CD4-positive, alpha-beta T cell (primary cell): ENCODE data around the gene GALE. TPM values are rescaled to one million over a fixed set of nuclear protein-coding genes. Genes with fewer than 3 reads are reported as not detected.
"Not testable (repeated sequence)": the region's sequence is repeated elsewhere in the genome, so short reads cannot be mapped to it uniquely, and the experiment has no call there.

Source experiments
- ATAC-seq: fragments of 200-7000 bp; cut with Tn5 transposase; one replicate; pipeline ENCODE4 v1.10.0; 2022; ENCODE audit warnings: mild to moderate bottlenecking; ENCODE audit not compliant: poor library complexity
- CTCF ChIA-PET: fragments of 350-600 bp; sonication (Branson Sonifier 250); formaldehyde crosslinking; loops from one replicate; lab custom pipeline; 2021; ENCODE audit warnings: antibody characterized with exemption, inconsistent platforms; lab: Charles Lee
- POLR2A ChIA-PET: fragments of 350-600 bp; sonication (Branson Sonifier 250); formaldehyde crosslinking; loops from one replicate; lab custom pipeline; 2021; ENCODE audit warnings: antibody characterized with exemption, inconsistent platforms; lab: Charles Lee
- DNase-seq, 14 experiments: peaks; one replicate each; pipeline ENCODE4 v3.0.0-alpha.2; 2013 to 2020; ENCODE audit warnings: mixed read lengths in 2 of 14
- H3K27ac ChIP-seq, 2 donors: one replicate each; pipeline versions ENCODE4 v1.5.1 to v1.7.0; 2013; ENCODE audit warnings: low read length in 2 of 2, low read depth in 1 of 2, mild to moderate bottlenecking in 1 of 2
- H3K27me3 ChIP-seq, 2 experiments: 1 replicate in 1 of 2; 2 replicates in 1 of 2; pipeline versions ENCODE4 v1.6.1 to v1.7.0; 2013; ENCODE audit warnings: low read length in 2 of 2, control low read depth in 1 of 2, mild to moderate bottlenecking in 1 of 2, moderate library complexity in 1 of 2; ENCODE audit not compliant: insufficient read depth in 2 of 2, control insufficient read depth in 1 of 2
- H3K36me3 ChIP-seq: one replicate; pipeline ENCODE4 v1.6.1; 2013; ENCODE audit warnings: low read length, control low read depth; ENCODE audit not compliant: insufficient read depth
- H3K4me1 ChIP-seq: one replicate; pipeline ENCODE4 v1.6.1; 2013; ENCODE audit warnings: low read length, control low read depth; ENCODE audit not compliant: insufficient read depth
- H3K4me3 ChIP-seq: one replicate; pipeline ENCODE4 v1.5.1; 2013; ENCODE audit warnings: mild to moderate bottlenecking, low read length, moderate library complexity
- H3K9me3 ChIP-seq, 2 experiments: 1 replicate in 1 of 2; 2 replicates in 1 of 2; pipeline versions ENCODE4 v1.6.1 to v1.7.0; 2013; ENCODE audit warnings: low read length in 2 of 2, mild to moderate bottlenecking in 2 of 2, control low read depth in 1 of 2, moderate library complexity in 1 of 2; ENCODE audit not compliant: control insufficient read depth in 1 of 2, insufficient read depth in 1 of 2
- H3K27ac Mint-ChIP-seq: one replicate; pipeline ENCODE4 v1.8.0; 2020; ENCODE audit warnings: mixed read lengths
- H3K27me3 Mint-ChIP-seq: one replicate; pipeline ENCODE4 v1.8.0; 2021; ENCODE audit warnings: mixed read lengths
- H3K36me3 Mint-ChIP-seq: one replicate; pipeline ENCODE4 v1.8.0; 2021; ENCODE audit warnings: low read depth, mixed read lengths
- H3K4me1 Mint-ChIP-seq: one replicate; pipeline ENCODE4 v1.8.0; 2021; ENCODE audit warnings: low read depth, mixed read lengths
- H3K4me3 Mint-ChIP-seq: one replicate; pipeline ENCODE4 v1.8.0; 2020; ENCODE audit warnings: mild to moderate bottlenecking, mixed read lengths
- H3K9me3 Mint-ChIP-seq: one replicate; pipeline ENCODE4 v1.8.0; 2020; ENCODE audit warnings: mixed read lengths
- intact Hi-C, 2 experiments: fragments of 100-400 bp; cut with DNase I in 1 of 2; cut with micrococcal nuclease in 1 of 2; formaldehyde crosslinking; loops; one replicate each; pipeline versions ENCODE4 v1.15.1 to v1.9.0; 2023 to 2025; cut with DNase I, micrococcal nuclease
- polyA plus RNA-seq, 2 donors: library from polyadenylated mRNA; unstranded; fragments of 120-200 nt; gene quantifications; one replicate each; pipeline ENCODE4 v1.2.1, GENCODE V29; 2013
- total RNA-seq, 174 experiments: library from RNA in 2 of 174; stranded (reverse) in 2 of 174; gene quantifications; one replicate each; pipeline ENCODE4 v1.2.3 and lab custom pipeline; 2021 to 2026
- TF ChIP-seq, protein P1 (sequence below): fragments of 200-600 bp; IDR thresholded peaks from one replicate; pipeline ENCODE4 v1.8.0; 2022; ENCODE audit warnings: antibody characterized with exemption, mild to moderate bottlenecking

Gene GALE
- 1 to 10 TPM; 5.4 to 6.9 TPM for total RNA-seq
- 5.8 TPM for polyA plus RNA-seq (2013, experiment 1 of 2)
- 9.0 TPM for polyA plus RNA-seq (2013, experiment 2 of 2)
- total RNA-seq (lab: John Stamatoyannopoulos, UW), result 3.3 to 68.5 (median 9.7) reads per million in 172 experiments

DNA sequence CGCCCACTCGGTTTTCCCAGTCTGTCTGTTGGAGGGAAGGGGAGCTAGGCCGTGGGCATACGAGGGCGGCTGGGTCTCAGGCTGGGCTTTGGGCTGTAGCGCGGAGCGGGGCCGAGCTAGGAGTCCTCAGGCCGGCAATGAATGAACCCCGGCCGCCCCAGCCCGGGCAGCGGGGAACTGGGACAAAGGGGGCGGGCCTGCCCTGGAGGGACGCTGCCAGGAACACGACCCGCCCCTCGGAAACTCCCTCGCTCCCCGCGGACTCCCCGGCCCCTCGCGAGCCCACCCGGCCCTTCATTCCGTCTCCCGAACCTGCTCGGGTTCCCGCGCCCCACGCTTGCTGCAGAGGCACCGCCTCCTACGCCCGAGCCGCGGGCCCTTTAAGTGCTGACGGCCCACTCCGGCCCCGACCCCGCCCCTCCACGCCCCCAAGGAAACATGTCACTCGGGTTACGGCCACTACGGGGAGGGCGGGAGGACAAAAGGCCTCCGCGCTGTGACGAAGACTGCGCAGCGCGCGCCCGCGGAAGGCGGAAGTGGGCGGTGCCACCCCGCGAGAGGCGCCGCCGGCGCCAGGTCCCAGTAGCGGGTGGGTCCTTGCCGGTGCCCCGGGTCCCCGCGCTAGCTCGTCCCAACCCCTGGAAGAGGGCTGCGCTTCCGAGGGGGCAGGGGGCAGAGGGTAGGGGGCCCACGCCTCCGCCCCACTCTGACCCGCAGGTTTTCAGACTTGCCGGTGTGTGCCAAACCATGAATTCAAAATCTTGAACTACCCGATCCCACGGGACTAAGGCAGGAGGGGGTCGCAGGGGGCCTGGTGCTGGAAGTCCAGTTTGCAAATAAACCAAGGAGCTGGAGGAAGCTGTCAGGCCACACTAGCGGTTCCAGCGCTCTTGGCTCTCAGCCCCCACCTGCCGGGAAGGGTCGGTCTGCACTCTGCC lies at the start of gene GALE:
Gene GALE (minus strand): TSS at position 355 of the 938 bp plus-strand sequence. CDS start 1,747 bp downstream, outside the sequence.
- H3K4me1 Mint-ChIP-seq, result peaks cover 14% of the 10 kb centered on the region
- H3K36me3 Mint-ChIP-seq, result peaks cover 23% of the 10 kb centered on the region
- no peaks in the 10 kb centered on the region for H3K9me3 ChIP-seq
- TF ChIP-seq, protein P1, sequence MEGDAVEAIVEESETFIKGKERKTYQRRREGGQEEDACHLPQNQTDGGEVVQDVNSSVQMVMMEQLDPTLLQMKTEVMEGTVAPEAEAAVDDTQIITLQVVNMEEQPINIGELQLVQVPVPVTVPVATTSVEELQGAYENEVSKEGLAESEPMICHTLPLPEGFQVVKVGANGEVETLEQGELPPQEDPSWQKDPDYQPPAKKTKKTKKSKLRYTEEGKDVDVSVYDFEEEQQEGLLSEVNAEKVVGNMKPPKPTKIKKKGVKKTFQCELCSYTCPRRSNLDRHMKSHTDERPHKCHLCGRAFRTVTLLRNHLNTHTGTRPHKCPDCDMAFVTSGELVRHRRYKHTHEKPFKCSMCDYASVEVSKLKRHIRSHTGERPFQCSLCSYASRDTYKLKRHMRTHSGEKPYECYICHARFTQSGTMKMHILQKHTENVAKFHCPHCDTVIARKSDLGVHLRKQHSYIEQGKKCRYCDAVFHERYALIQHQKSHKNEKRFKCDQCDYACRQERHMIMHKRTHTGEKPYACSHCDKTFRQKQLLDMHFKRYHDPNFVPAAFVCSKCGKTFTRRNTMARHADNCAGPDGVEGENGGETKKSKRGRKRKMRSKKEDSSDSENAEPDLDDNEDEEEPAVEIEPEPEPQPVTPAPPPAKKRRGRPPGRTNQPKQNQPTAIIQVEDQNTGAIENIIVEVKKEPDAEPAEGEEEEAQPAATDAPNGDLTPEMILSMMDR, result no peak
- peaks cover 17% of the 10 kb centered on the region for H3K36me3 ChIP-seq
- H3K27ac ChIP-seq, result peak within 1 kb of the TSS; percentile 78 to 82
- ATAC-seq (peak; percentile 90), DNase-seq (peak; percentile 94 to 99 (median 97))
- peak within 1 kb of the TSS; percentile 97 for H3K4me3 Mint-ChIP-seq
- peak within 1 kb of the TSS; percentile 81 for H3K4me3 ChIP-seq
- peak within 1 kb of the TSS; percentile 92 for H3K27ac Mint-ChIP-seq
- H3K27me3 Mint-ChIP-seq, result no peaks in the 10 kb centered on the region
- no peaks in the 10 kb centered on the region for H3K27me3 ChIP-seq
- H3K9me3 Mint-ChIP-seq, result no peaks in the 10 kb centered on the region
- CTCF ChIA-PET, result interaction anchor here (1.4 to 4.3 kb wide), 3 partner anchors 9 to 29 kb away, joined by 3 to 13 read pairs (median 12); no protein-coding TSS in a partner anchor
- POLR2A ChIA-PET, result interaction anchor here (0.6 to 4.9 kb wide), 16 partner anchors 9 to 456 kb away, joined by 3 to 40 read pairs (median 4); partner anchors contain the start of genes ELOA, FUCA1, HMGCL and HNRNPR
- H3K4me1 ChIP-seq, result peaks cover 27% of the 10 kb centered on the region
- intact Hi-C loops, result loop anchor here (1.0 to 10.0 kb wide), 6 partner anchors 9 to 436 kb away; partner anchors contain the start of genes ELOA (in 1 of the 2), LYPLA2 (in 1 of the 2), PITHD1 (in 1 of the 2) and PNRC2 (in 1 of the 2)

DNA sequence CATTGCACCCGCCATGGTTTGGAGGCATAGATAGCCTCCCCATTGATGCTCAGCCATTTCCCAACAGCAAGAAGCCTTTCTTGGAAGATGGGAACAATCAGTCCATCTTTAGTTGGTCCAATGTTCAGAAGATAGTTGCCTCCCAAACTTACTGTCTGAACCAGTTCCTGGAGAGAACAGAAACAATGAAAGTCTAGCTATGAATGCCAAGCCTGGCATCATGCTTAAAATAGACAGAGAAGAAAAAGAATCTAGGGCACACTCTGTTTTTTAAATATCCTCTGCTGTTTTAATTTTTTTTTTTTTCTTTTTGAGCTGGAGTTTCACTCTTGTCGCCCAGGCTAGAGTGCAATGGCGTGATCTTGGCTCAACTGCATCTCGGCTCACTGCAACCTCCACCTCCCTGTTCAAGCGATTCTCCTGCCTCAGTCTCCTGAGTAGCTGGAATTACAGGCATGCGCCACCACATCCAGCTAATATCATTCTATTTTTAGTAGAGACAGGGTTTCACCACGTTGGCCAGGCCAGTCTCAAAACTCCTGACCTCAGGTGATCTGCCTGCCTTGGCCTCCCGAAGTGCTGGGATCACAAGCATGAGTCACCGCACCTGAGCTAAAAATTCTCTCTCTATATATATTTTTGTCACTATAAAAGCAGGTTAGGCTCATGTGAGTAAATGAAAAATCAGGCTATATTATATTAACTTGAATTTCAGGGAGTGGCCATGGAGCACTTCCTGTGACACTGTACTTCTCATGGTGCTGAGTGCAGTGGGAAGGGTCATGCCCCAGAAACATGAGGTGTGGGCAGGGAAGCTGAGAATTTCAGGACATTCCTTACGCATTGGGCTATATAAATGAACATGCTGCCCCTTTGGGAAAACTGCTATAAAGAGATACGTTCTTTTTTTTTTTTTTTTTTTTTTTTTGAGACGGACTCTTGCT lies 48.4 kb upstream of the GALE start:
- no peak overlapping the region for H3K4me3 Mint-ChIP-seq
- peaks cover 5% of the 10 kb centered on the region for H3K9me3 Mint-ChIP-seq
- ATAC-seq (no peak), DNase-seq (no peak)
- TF ChIP-seq, protein P1, result no peak
- Histone ChIP-seq H3K4me1 (no peaks in the 10 kb centered on the region), H3K27me3 (no peaks in the 10 kb centered on the region), H3K36me3 (peaks cover 32% of the 10 kb centered on the region), H3K27ac (no peak overlapping the region), H3K4me3 (no peak overlapping the region), H3K9me3 (peaks cover 0 to 4% of the 10 kb centered on the region in 2 experiments)
- intact Hi-C loops, result no loop called here
- no peaks in the 10 kb centered on the region for H3K27me3 Mint-ChIP-seq
- CTCF ChIA-PET, result interaction anchor here (0.7 to 1.5 kb wide), 3 partner anchors 20 to 38 kb away, joined by 3 to 6 read pairs (median 3); no protein-coding TSS in a partner anchor
- H3K27ac Mint-ChIP-seq, result no peak overlapping the region
- POLR2A ChIA-PET, result no interaction called here
- H3K4me1 Mint-ChIP-seq, result no peaks in the 10 kb centered on the region
- H3K36me3 Mint-ChIP-seq, result peaks cover 57% of the 10 kb centered on the region

DNA sequence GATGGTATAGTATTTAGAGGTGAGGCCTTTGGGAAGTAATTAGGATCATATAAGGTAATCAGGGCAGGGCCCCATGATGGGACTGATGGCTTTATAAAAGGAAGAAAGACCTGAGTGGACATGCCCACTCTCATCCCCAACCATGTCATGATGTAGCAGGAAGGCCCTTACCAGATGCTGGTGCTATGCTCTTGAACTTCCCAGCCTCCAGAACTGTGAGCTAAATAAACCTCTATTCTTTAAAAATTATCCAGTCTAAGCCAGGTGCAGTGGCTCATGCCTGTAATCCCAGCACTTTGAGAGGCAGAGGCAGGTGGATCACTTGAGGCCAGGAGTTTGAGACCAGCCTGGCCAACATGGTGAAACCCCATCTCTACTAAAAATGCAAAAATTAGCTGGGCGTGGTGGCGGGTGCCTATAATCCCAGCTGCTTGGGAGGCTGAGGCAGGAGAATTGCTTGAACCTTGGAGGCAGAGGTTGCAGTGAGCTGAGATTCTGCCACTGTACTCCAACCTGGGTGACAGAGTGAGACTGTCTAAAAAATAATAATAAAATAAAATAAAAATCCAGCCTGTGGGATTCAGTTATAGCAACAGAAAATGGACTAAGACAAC lies 47.0 kb upstream of the GALE start:
- H3K9me3 ChIP-seq, H3K27me3 ChIP-seq, H3K27ac Mint-ChIP-seq, H3K4me1 Mint-ChIP-seq, DNase-seq, H3K4me1 ChIP-seq, CTCF ChIA-PET, H3K27ac ChIP-seq, intact Hi-C loops, H3K4me3 Mint-ChIP-seq, H3K9me3 Mint-ChIP-seq, H3K4me3 ChIP-seq, H3K27me3 Mint-ChIP-seq, POLR2A ChIA-PET, ATAC-seq: not testable (repeated sequence)
- peaks cover 54% of the 10 kb centered on the region for H3K36me3 Mint-ChIP-seq
- peaks cover 31% of the 10 kb centered on the region for H3K36me3 ChIP-seq
